ENCODE data around the gene CEACAM16. TPM values are rescaled to one million over a fixed set of nuclear protein-coding genes. Genes with fewer than 3 reads are reported as not detected.

The CEACAM16 gene
- total and polyA plus RNA-seq, 9 of the 15 experiments (the other 6 are each of a cell fraction or from before 2014, with no cell fraction given), result not detected

DNA sequence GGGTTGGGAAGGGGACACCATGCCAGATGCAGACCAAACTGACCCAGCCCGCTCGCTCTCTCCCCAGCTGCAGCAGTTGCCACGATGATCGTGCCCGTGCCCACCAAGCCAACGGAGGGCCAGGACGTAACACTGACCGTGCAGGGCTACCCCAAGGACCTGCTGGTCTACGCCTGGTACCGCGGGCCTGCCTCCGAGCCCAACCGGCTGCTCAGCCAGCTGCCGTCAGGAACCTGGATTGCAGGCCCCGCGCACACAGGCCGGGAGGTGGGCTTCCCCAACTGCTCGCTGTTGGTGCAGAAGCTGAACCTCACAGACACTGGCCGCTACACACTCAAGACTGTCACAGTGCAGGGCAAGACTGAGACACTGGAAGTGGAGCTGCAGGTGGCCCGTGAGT is 8.8 kb downstream of the CEACAM16 start:
- Histone ChIP-seq H3K36me3 (ENCODE audit: control insufficient read depth, insufficient read depth, low read length) (no peaks in the 10 kb centered on the region), H3K4me2 (ENCODE audit: insufficient read depth, low read length) (no peak overlapping the region), H3K9me3 (replicated peaks; ENCODE audit: control insufficient read depth, insufficient read depth, low read depth, low read length) (no peaks in the 10 kb centered on the region), H4K20me1 (replicated peaks; ENCODE audit: control insufficient read depth, insufficient read depth, low read length) (no peaks in the 10 kb centered on the region), H3K4me1 (replicated peaks in 1 of 2; ENCODE audit: control insufficient read depth in 2 of 2, insufficient read depth in 2 of 2, low read length in 2 of 2) (peaks cover 0 to 14% of the 10 kb centered on the region in 2 experiments; a peak in 2 of 5 replicates), H3K9me1 (ENCODE audit: control insufficient read depth, insufficient read depth, low read length) (no peaks in the 10 kb centered on the region), H3K9ac (ENCODE audit: insufficient read depth in 1 of 2, low read depth in 2 of 2, low read length in 2 of 2) (no peak overlapping the region; a peak in 1 of 4 replicates), H3K27ac (ENCODE audit: extremely low read depth, low read depth, low read length) (no peak overlapping the region), H3K27me3 (ENCODE audit: control insufficient read depth in 2 of 2, insufficient read depth in 2 of 2, low read length in 2 of 2) (no peaks in the 10 kb centered on the region), H2AFZ (ENCODE audit: low read depth, low read length) (no peak overlapping the region), H3K79me2 (ENCODE audit: control insufficient read depth, insufficient read depth, low read length) (no peaks in the 10 kb centered on the region), H3K4me3 (no peak overlapping the region)
- WGBS (ENCODE audit: insufficient coverage, low coverage, missing lambda C conversion rate), result 56% methylated on average over 20 of the region's 20 CpGs
- ChIA-PET CTCF (ENCODE audit: low intra/inter-chr PET ratio) (no interaction called here), POLR2A (no interaction called here)
- intact Hi-C loops (cut with micrococcal nuclease), result no loop called here
- no peak for TF ChIP-seq PHF8 (IDR thresholded peaks at IDR 0.05; ENCODE audit: borderline replicate concordance, low read length)
- TF ChIP-seq, protein P1, sequence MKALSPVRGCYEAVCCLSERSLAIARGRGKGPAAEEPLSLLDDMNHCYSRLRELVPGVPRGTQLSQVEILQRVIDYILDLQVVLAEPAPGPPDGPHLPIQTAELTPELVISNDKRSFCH (CRISPR knock-in tag; IDR thresholded peaks at IDR 0.05), result no peak
- TF ChIP-seq, protein P1 (tag; IDR thresholded peaks at IDR 0.05), result no peak
- no peak for TF ChIP-seq ZNF830 (CRISPR knock-in tag; IDR thresholded peaks at IDR 0.05)
- TF ChIP-seq MIER1 (IDR thresholded peaks at IDR 0.05; ENCODE audit: low read depth), result no peak
- TF ChIP-seq, protein P2, sequence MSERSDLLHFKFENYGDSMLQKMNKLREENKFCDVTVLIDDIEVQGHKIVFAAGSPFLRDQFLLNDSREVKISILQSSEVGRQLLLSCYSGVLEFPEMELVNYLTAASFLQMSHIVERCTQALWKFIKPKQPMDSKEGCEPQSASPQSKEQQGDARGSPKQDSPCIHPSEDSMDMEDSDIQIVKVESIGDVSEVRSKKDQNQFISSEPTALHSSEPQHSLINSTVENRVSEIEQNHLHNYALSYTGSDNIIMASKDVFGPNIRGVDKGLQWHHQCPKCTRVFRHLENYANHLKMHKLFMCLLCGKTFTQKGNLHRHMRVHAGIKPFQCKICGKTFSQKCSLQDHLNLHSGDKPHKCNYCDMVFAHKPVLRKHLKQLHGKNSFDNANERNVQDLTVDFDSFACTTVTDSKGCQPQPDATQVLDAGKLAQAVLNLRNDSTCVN (CRISPR knock-in tag; IDR thresholded peaks at IDR 0.05), result no peak
- TF ChIP-seq, protein P3, sequence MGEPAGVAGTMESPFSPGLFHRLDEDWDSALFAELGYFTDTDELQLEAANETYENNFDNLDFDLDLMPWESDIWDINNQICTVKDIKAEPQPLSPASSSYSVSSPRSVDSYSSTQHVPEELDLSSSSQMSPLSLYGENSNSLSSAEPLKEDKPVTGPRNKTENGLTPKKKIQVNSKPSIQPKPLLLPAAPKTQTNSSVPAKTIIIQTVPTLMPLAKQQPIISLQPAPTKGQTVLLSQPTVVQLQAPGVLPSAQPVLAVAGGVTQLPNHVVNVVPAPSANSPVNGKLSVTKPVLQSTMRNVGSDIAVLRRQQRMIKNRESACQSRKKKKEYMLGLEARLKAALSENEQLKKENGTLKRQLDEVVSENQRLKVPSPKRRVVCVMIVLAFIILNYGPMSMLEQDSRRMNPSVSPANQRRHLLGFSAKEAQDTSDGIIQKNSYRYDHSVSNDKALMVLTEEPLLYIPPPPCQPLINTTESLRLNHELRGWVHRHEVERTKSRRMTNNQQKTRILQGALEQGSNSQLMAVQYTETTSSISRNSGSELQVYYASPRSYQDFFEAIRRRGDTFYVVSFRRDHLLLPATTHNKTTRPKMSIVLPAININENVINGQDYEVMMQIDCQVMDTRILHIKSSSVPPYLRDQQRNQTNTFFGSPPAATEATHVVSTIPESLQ (CRISPR knock-in tag; IDR thresholded peaks at IDR 0.05), result no peak
- TF ChIP-seq MYC (IDR thresholded peaks at IDR 0.05; ENCODE audit: low read depth, low read length), result no peak
- TF ChIP-seq MYC (CRISPR knock-in tag; IDR thresholded peaks at IDR 0.05; ENCODE audit: borderline replicate concordance, low read depth), result no peak
- no peak for TF ChIP-seq ZNF174 (CRISPR knock-in tag; IDR thresholded peaks at IDR 0.05)
- TF ChIP-seq, protein P4, sequence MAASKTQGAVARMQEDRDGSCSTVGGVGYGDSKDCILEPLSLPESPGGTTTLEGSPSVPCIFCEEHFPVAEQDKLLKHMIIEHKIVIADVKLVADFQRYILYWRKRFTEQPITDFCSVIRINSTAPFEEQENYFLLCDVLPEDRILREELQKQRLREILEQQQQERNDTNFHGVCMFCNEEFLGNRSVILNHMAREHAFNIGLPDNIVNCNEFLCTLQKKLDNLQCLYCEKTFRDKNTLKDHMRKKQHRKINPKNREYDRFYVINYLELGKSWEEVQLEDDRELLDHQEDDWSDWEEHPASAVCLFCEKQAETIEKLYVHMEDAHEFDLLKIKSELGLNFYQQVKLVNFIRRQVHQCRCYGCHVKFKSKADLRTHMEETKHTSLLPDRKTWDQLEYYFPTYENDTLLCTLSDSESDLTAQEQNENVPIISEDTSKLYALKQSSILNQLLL (CRISPR knock-in tag; IDR thresholded peaks at IDR 0.05; ENCODE audit: borderline replicate concordance), result no peak
- TF ChIP-seq ZBTB17 (CRISPR knock-in tag; IDR thresholded peaks at IDR 0.05), result no peak
- no peak for ATAC-seq
- no peak for DNase-seq (ENCODE audit: extremely low read depth in 1 of 4, low spot score in 3 of 4)
- no peak for FAIRE-seq
- in situ Hi-C loops (cut with MboI), result no loop called here
- BruUV-seq (replicated peaks), result no TSS peak
